ENCODE data around the gene ZNF550. TPM values are rescaled to one million over a fixed set of nuclear protein-coding genes. Genes with fewer than 3 reads are reported as not detected.

ZNF550 gene
- total RNA-seq, 1 experiment from 2014 or later = 4.2 TPM

DNA sequence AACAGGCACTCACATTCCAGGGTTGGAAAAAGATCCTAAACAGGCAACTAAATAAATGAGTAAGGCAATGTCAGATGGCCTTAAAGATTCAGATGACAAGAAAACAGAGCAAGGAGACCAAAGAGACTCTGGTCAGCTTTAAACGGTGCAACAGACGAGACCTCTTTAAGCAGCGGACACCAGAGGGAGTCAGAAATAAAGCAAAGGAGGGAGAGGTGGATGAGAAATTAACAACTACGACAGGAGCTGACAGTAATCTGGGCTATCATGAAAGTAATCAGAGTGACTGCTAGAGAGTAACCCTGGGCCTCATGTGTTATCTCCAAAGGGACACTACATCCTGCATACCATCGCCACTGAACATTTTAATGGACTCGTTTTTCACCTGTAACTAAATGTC lies 1.1 kb downstream of the ZNF550 start:
- intact Hi-C loops (cut with micrococcal nuclease) = no loop called here
- Histone ChIP-seq H3K27me3 (ENCODE audit: low read length) (no peaks in the 10 kb centered on the region), H3F3A (ENCODE audit: low read length, unreplicated experiment) (no peaks in the 10 kb centered on the region), H3K27ac (ENCODE audit: low read length) (no peak overlapping the region), H3K4me2 (ENCODE audit: low read length) (peak overlapping the region; percentile 87), H3K4me3 (ENCODE audit: low read length) (peak overlapping the region; percentile 96), H3K9ac (ENCODE audit: low read length) (peak overlapping the region; percentile 91; the same call in 1 of the 2 replicates), H3K79me2 (ENCODE audit: low read length) (peaks cover 21% of the 10 kb centered on the region), H4K20me1 (ENCODE audit: low read length) (no peaks in the 10 kb centered on the region), H3K36me3 (ENCODE audit: low read depth, low read length) (peaks cover 36% of the 10 kb centered on the region), H2AFZ (ENCODE audit: low read length) (peak overlapping the region; percentile 93; the same call in 1 of the 2 replicates), H3K9me2 (replicated peaks; ENCODE audit: low read length) (no peaks in the 10 kb centered on the region), H3K9me3 (ENCODE audit: low read length) (peaks cover 47% of the 10 kb centered on the region), H3K4me1 (ENCODE audit: insufficient read depth, low read length) (peaks cover 9% of the 10 kb centered on the region; the same call in 1 of the 2 replicates)
- ChIA-PET POLR2A (ENCODE audit: unreplicated experiment) (no interaction called here), CTCF (no interaction called here)
- no TSS peak for BruUV-seq (replicated peaks)
- TF ChIP-seq, protein P1, sequence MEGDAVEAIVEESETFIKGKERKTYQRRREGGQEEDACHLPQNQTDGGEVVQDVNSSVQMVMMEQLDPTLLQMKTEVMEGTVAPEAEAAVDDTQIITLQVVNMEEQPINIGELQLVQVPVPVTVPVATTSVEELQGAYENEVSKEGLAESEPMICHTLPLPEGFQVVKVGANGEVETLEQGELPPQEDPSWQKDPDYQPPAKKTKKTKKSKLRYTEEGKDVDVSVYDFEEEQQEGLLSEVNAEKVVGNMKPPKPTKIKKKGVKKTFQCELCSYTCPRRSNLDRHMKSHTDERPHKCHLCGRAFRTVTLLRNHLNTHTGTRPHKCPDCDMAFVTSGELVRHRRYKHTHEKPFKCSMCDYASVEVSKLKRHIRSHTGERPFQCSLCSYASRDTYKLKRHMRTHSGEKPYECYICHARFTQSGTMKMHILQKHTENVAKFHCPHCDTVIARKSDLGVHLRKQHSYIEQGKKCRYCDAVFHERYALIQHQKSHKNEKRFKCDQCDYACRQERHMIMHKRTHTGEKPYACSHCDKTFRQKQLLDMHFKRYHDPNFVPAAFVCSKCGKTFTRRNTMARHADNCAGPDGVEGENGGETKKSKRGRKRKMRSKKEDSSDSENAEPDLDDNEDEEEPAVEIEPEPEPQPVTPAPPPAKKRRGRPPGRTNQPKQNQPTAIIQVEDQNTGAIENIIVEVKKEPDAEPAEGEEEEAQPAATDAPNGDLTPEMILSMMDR (conservative IDR thresholded peaks at IDR 0.05; ENCODE audit: low read depth, low read length) = 0 out of 2 replicates have a peak, but pooled peaks have one; percentile 25
- TF ChIP-seq EZH2phosphoT487 (IDR thresholded peaks at IDR 0.05; ENCODE audit: borderline replicate concordance, low read length) = no peak
- no peak for TF ChIP-seq EZH2 (IDR thresholded peaks at IDR 0.05; ENCODE audit: low read length, unreplicated experiment)
- DNase-seq (peak; percentile 8), ATAC-seq (0 out of 2 replicates have a peak, but pooled peaks have one; percentile 5)

DNA sequence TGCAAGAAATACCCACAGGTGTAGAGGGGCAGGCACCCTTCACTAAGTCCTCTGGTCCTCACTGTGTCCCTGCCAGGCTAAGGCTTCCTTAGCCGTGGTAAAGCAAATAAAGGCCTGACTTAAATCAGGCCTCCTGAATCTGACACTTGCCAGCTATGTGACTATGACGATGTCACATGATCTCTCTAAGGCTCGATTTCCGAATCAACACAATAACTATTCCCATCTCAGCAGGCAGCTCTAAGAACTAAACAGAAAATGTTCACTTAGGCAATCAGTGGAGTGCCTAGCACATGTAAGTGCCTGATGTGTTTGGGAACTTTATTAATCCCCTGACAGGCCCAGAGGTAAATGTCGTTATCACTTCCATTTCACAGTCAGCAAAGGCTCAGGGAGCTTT lies 2.0 kb downstream of the ZNF550 start:
- no peak overlapping the region for H3K4me2 ChIP-seq (ENCODE audit: low read length)
- no peak for DNase-seq
- H3K79me2 ChIP-seq (ENCODE audit: low read length) = peaks cover 21% of the 10 kb centered on the region
- ChIA-PET CTCF (no interaction called here), POLR2A (ENCODE audit: unreplicated experiment) (no interaction called here)
- intact Hi-C loops (cut with micrococcal nuclease) = no loop called here
- no peak overlapping the region for H2AFZ ChIP-seq (ENCODE audit: low read length)
- no TSS peak for BruUV-seq (replicated peaks)
- peaks cover 45% of the 10 kb centered on the region for H3K36me3 ChIP-seq (ENCODE audit: low read depth, low read length)
- no peak for ATAC-seq
- no peak overlapping the region for H3K9ac ChIP-seq (ENCODE audit: low read length)
- H3K4me1 ChIP-seq (ENCODE audit: insufficient read depth, low read length) = peaks cover 9% of the 10 kb centered on the region; the same call in 1 of the 2 replicates
- no peak overlapping the region; the same call in 1 of the 2 replicates for H3K4me3 ChIP-seq (ENCODE audit: low read length)
- H3K9me3 ChIP-seq (ENCODE audit: low read length) = peaks cover 47% of the 10 kb centered on the region
- H3K27ac ChIP-seq (ENCODE audit: low read length) = no peak overlapping the region
- H3K9me2 ChIP-seq (replicated peaks; ENCODE audit: low read length) = no peaks in the 10 kb centered on the region
- no peak for TF ChIP-seq EZH2phosphoT487 (IDR thresholded peaks at IDR 0.05; ENCODE audit: borderline replicate concordance, low read length)
- no peak for TF ChIP-seq EZH2 (IDR thresholded peaks at IDR 0.05; ENCODE audit: low read length, unreplicated experiment)
- TF ChIP-seq, protein P1 (conservative IDR thresholded peaks at IDR 0.05; ENCODE audit: low read depth, low read length) = no peak
- no peaks in the 10 kb centered on the region for H3F3A ChIP-seq (ENCODE audit: low read length, unreplicated experiment)
- H4K20me1 ChIP-seq (ENCODE audit: low read length) = no peaks in the 10 kb centered on the region
- no peaks in the 10 kb centered on the region for H3K27me3 ChIP-seq (ENCODE audit: low read length)

DNA sequence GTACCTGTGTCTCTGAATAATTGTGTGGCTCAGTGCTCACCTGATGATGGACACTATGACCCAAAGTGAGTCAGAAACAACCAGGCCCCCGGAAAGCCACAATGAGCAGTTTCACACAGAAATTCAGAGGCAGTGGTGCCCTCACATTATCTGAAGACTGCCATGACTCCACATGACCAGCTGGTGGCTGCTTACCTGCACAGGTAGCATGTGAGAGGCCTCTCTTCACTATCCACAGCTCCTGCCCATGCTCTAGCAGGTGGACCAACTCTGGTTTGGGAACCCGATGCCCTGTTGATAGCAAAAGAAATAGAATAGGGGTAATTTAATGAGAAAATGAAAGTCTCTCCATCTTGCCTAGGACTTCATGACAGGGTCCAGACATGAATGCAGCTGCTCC lies 7.2 kb downstream of the ZNF550 start:
- no peaks in the 10 kb centered on the region for H3K27me3 ChIP-seq (ENCODE audit: low read length)
- H3K79me2 ChIP-seq (ENCODE audit: low read length) = peaks cover under 1% of the 10 kb centered on the region; the same call in 1 of the 2 replicates
- ATAC-seq (no peak), DNase-seq (no peak)
- intact Hi-C loops (cut with micrococcal nuclease) = no loop called here
- no peaks in the 10 kb centered on the region for H3F3A ChIP-seq (ENCODE audit: low read length, unreplicated experiment)
- TF ChIP-seq, protein P1 (conservative IDR thresholded peaks at IDR 0.05; ENCODE audit: low read depth, low read length) = peak; percentile 14; the same call in 1 of the 2 replicates
- no peak for TF ChIP-seq EZH2phosphoT487 (IDR thresholded peaks at IDR 0.05; ENCODE audit: borderline replicate concordance, low read length)
- ChIA-PET CTCF (no interaction called here), POLR2A (ENCODE audit: unreplicated experiment) (no interaction called here)
- no peak overlapping the region for H3K9ac ChIP-seq (ENCODE audit: low read length)
- peaks cover 40% of the 10 kb centered on the region for H3K9me3 ChIP-seq (ENCODE audit: low read length)
- BruUV-seq (replicated peaks) = no TSS peak
- H3K36me3 ChIP-seq (ENCODE audit: low read depth, low read length) = peaks cover 91% of the 10 kb centered on the region
- no peak overlapping the region for H2AFZ ChIP-seq (ENCODE audit: low read length)
- H3K9me2 ChIP-seq (replicated peaks; ENCODE audit: low read length) = no peaks in the 10 kb centered on the region
- H3K4me2 ChIP-seq (ENCODE audit: low read length) = no peak overlapping the region
- no peaks in the 10 kb centered on the region for H4K20me1 ChIP-seq (ENCODE audit: low read length)
- H3K4me3 ChIP-seq (ENCODE audit: low read length) = no peak overlapping the region
- H3K27ac ChIP-seq (ENCODE audit: low read length) = no peak overlapping the region
- no peaks in the 10 kb centered on the region for H3K4me1 ChIP-seq (ENCODE audit: insufficient read depth, low read length)
